Activated CD4-positive, alpha-beta memory T cell treated with anti-CD3 and anti-CD28 coated beads, Interleukin-2, amount 10 ng/mL, durations not matched to agents 7 days and 5 days (primary cell): ENCODE results near the gene LSMEM2. TPM values are rescaled to one million over a fixed set of nuclear protein-coding genes. Genes with fewer than 3 reads are reported as not detected.
A peak's percentile ranks its signal among the peaks of the same experiment; 100 is the strongest.

ENCODE experiments used
- CTCF ChIA-PET: fragments of 350-600 bp; sonication (Branson Sonifier 250); formaldehyde crosslinking; loops from one replicate; lab custom pipeline; 2021; ENCODE audit warnings: antibody characterized with exemption, inconsistent platforms; lab: Charles Lee
- POLR2A ChIA-PET: fragments of 350-600 bp; sonication (Branson Sonifier 250); formaldehyde crosslinking; loops from one replicate; lab custom pipeline; 2021; ENCODE audit warnings: antibody characterized with exemption; lab: Charles Lee
- DNase-seq: peaks from one replicate; pipeline ENCODE4 v3.0.0-alpha.2; 2020
- H3K27ac Mint-ChIP-seq: one replicate; pipeline ENCODE4 v1.8.0; 2021; ENCODE audit warnings: mild to moderate bottlenecking, mixed read lengths
- H3K27me3 Mint-ChIP-seq: one replicate; pipeline ENCODE4 v1.8.0; 2021; ENCODE audit warnings: mixed read lengths
- H3K36me3 Mint-ChIP-seq: one replicate; pipeline ENCODE4 v1.8.0; 2021; ENCODE audit warnings: low read depth, mixed read lengths
- H3K4me1 Mint-ChIP-seq: one replicate; pipeline ENCODE4 v1.8.0; 2021; ENCODE audit warnings: mixed read lengths
- H3K4me3 Mint-ChIP-seq: one replicate; pipeline ENCODE4 v1.8.0; 2021; ENCODE audit warnings: mild to moderate bottlenecking, mixed read lengths
- H3K9me3 Mint-ChIP-seq: one replicate; pipeline ENCODE4 v1.8.0; 2021; ENCODE audit warnings: mixed read lengths
- total RNA-seq, 2 experiments: library from RNA; stranded (reverse); gene quantifications; one replicate each; pipeline ENCODE4 v1.2.3, GENCODE V29; 2021

LSMEM2 gene
- total RNA-seq, 2 experiments from 2014 or later = not detected

- Mint-ChIP-seq H3K27me3 (no peaks in the 10 kb centered on the region), H3K4me1 (peaks cover 31% of the 10 kb centered on the region), H3K9me3 (no peaks in the 10 kb centered on the region), H3K36me3 (peaks cover 22% of the 10 kb centered on the region), H3K27ac (no peak overlapping the region), H3K4me3 (no peak overlapping the region)
- ChIA-PET CTCF (interaction anchor here (1.5 to 6.7 kb wide), 6 partner anchors 10 to 131 kb away, joined by 7 to 82 read pairs (median 10); partner anchors contain the start of genes HYAL1, HYAL3, IFRD2 and NAA80), POLR2A (interaction anchor here (31.7 kb wide), 1 partner anchor 17 kb away, joined by 704 read pairs; the partner anchor contains the start of genes CYB561D2, NPRL2, RASSF1 and TUSC2)
- DNase-seq = no peak
These were observed 46.8 kb downstream of the LSMEM2 start for GRCh38 chr3:50325497-50326181.

DNA sequence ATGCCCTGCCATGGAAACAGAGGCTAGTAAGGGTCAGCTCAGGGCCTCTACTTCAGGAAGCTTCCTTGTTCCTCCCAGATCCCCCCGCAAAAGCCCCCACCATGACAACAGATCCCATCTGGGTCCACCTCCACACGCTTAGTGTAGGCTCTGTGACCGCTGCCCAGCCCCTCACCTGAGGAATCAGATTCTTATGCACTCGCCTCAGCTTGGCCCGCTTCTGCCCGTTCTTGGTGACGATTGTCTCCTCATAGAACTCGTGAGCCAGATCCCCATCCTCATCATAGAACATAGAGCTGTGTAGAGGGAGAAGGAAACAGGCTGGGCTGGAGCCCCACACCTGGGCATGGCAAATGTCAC lies 47.3 kb downstream of the LSMEM2 start:
- DNase-seq = no peak
- Mint-ChIP-seq H3K27ac (no peak overlapping the region), H3K9me3 (no peaks in the 10 kb centered on the region), H3K4me1 (peaks cover 35% of the 10 kb centered on the region), H3K27me3 (no peaks in the 10 kb centered on the region), H3K4me3 (peak overlapping the region; percentile 13), H3K36me3 (peaks cover 27% of the 10 kb centered on the region)
- ChIA-PET POLR2A (interaction anchor here (31.7 kb wide), 1 partner anchor 16 kb away, joined by 704 read pairs; the partner anchor contains the start of genes CYB561D2, NPRL2, RASSF1 and TUSC2), CTCF (interaction anchor here (2.9 to 6.7 kb wide), 2 partner anchors 11 to 27 kb away, joined by 23 to 82 read pairs; partner anchors contain the start of genes HYAL3 and NAA80)

- Mint-ChIP-seq H3K9me3 (no peaks in the 10 kb centered on the region), H3K27me3 (no peaks in the 10 kb centered on the region), H3K4me1 (peaks cover 39% of the 10 kb centered on the region), H3K36me3 (peaks cover 31% of the 10 kb centered on the region), H3K4me3 (peak overlapping the region; percentile 93), H3K27ac (peak overlapping the region; percentile 26)
- ChIA-PET POLR2A (interaction anchor here (1.1 to 32.1 kb wide), 7 partner anchors 1 to 100 kb away, joined by 4 to 704 read pairs (median 22); partner anchors contain the start of genes CYB561D2, HYAL2, HYAL3 and IFRD2), CTCF (interaction anchor here (0.6 to 2.9 kb wide), 3 partner anchors 10 to 20 kb away, joined by 3 to 23 read pairs (median 4); no protein-coding TSS in a partner anchor)
- no peak for DNase-seq
These were observed 48.2 kb downstream of the LSMEM2 start for GRCh38 chr3:50327129-50327528.

DNA sequence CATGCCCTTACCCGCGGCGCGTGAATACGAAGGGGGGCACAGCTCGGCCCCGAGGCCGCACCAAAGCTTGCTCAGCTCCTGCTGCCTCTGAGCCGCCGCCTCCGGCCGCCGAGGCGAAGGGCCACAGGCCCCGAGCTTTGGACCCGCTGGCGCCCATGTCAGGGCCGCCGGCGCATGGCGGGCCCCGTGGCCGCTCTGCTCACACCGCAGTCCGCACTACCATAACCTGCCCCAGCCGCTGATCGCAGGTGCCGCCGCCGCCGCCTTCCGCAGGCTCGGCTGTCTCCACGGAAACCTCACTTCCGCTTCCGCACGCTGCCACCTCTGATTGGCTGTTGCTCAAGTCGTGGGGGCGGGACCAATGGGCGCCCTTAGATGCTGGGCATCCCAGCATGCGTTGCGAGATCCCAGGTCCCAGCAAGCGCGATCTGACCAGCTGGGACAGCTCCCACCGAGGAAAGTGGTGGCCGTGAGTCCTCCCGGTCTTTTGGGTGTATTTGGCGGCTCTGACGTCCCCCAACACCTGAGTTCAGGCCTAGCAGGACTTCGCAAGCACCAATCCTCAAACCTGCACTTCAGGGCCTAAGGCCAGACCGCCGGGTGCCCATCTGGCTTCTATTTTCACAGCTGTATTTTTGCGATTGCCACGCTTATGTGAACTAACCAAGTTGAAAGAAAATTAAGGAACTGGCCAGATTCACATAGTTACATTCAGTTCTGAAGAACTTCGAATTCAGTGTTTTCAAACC lies 49.2 kb downstream of the LSMEM2 start, which contains the start of gene TUSC2:
TSS of gene TUSC2 (minus strand) at position 281 of the 749 bp plus-strand sequence. CDS start at position 157, 124 bp downstream.
- Mint-ChIP-seq H3K9me3 (no peaks in the 10 kb centered on the region), H3K27me3 (no peaks in the 10 kb centered on the region), H3K27ac (peak within 1 kb of the TSS; percentile 79), H3K36me3 (peaks cover 39% of the 10 kb centered on the region), H3K4me3 (peak within 1 kb of the TSS; percentile 93), H3K4me1 (peaks cover 46% of the 10 kb centered on the region)
- CTCF ChIA-PET = interaction anchor here (0.7 to 2.9 kb wide), 6 partner anchors 9 to 81 kb away, joined by 3 to 23 read pairs (median 4); partner anchors contain the start of gene RASSF1
- POLR2A ChIA-PET = interaction anchor here (0.9 to 32.1 kb wide), 10 partner anchors 0 to 241 kb away, joined by 3 to 704 read pairs (median 7); partner anchors contain the start of genes CYB561D2, GNAI2, HEMK1 and HYAL2
- peak; percentile 97 for DNase-seq

GRCh38 chr3:50330330-50330729 lies 51.4 kb downstream of the LSMEM2 start:
- no peak overlapping the region for H3K4me3 Mint-ChIP-seq
- H3K4me1 Mint-ChIP-seq = peaks cover 58% of the 10 kb centered on the region
- no peak for DNase-seq
- H3K36me3 Mint-ChIP-seq = peaks cover 58% of the 10 kb centered on the region
- ChIA-PET CTCF (interaction anchor here (0.6 kb wide), 1 partner anchor 16 kb away, joined by 3 read pairs; no protein-coding TSS in a partner anchor), POLR2A (interaction anchor here (1.0 to 32.1 kb wide), 4 partner anchors 2 to 31 kb away, joined by 3 to 704 read pairs (median 354); partner anchors contain the start of genes CYB561D2, HYAL2, HYAL3 and NAA80)
- H3K27ac Mint-ChIP-seq = no peak overlapping the region
- H3K27me3 Mint-ChIP-seq = no peaks in the 10 kb centered on the region
- no peaks in the 10 kb centered on the region for H3K9me3 Mint-ChIP-seq

DNA sequence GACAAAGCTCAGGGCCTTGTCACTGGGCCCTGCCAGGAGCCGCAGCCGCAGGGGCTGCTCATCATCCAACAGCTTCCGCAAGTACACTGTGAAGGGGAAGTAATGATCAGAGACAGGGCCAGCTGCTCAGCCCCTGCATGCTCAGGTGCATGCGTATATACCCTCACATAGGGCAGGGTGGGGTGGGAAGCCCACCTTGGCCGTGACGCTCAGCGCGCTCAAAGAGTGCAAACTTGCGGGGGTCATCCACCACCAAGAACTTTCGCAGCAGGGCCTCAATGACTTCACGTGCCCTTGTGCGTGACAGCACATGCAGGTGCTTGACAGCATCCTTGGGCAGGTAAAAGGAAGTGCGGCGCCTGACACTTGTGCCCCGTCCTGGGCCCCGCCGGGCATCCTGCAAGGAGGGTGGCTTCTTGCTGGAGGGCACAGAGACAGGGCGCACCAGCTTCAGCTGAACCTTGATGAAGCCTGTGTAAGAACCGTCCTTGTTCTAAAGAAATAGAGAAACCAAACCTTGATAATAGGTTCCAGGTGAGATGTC lies 52.5 kb downstream of the LSMEM2 start:
- H3K4me3 Mint-ChIP-seq = no peak overlapping the region
- POLR2A ChIA-PET = interaction anchor here (1.7 to 32.1 kb wide), 4 partner anchors 3 to 39 kb away, joined by 7 to 704 read pairs (median 427); partner anchors contain the start of genes CYB561D2, HYAL2, HYAL3 and IFRD2
- peaks cover 69% of the 10 kb centered on the region for H3K36me3 Mint-ChIP-seq

GRCh38 chr3:50333744-50334328 lies 54.9 kb downstream of the LSMEM2 start:
- H3K9me3 Mint-ChIP-seq = no peaks in the 10 kb centered on the region

More for the DNA sequence above, 52.5 kb downstream of the LSMEM2 start:
- DNase-seq = no peak
- no peaks in the 10 kb centered on the region for H3K27me3 Mint-ChIP-seq
- CTCF ChIA-PET = interaction anchor here (0.6 to 7.5 kb wide), 4 partner anchors 9 to 39 kb away, joined by 3 to 61 read pairs (median 4); partner anchors contain the start of genes HYAL2, HYAL3, IFRD2 and NAA80
- H3K4me1 Mint-ChIP-seq = peaks cover 66% of the 10 kb centered on the region
- no peak overlapping the region for H3K27ac Mint-ChIP-seq
- no peaks in the 10 kb centered on the region for H3K9me3 Mint-ChIP-seq

DNA sequence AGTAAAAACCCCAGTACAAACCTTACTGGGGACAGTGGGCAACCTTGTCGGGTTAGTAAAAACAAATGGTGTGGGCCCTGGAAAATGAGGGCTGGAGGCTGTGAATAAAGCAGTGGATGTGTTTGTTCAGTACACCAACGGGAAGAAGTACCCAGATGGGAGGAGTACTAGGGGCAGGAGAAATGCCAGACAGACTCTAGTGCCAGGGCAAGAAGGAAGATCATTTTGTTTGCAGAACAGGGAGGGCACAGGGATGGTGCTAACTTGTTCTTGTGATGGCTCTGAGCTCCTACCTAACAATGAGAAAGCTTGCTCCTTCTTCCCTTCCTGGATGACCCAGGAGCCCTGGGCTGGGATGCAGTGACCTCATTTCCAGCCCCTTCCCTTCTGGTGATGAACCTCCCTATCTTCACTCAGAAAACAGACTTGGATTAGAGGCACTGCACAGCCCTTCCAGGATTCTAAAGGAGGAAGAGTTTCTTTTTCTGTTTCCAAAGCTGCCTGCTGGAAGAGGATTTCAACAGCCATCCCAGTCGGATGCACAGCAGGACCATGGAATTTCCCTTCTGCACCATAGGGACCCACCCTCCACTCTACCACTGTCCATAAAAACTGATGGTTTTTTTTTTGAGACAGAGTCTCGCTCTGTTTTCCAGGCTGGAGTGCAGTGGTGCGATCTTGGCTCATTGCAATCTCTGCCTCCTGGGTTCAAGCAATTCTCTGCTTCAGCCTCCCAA lies 55.6 kb downstream of the LSMEM2 start:
- DNase-seq = no peak
- ChIA-PET CTCF (interaction anchor here (0.8 to 7.5 kb wide), 2 partner anchors 12 to 42 kb away, joined by 4 to 61 read pairs; partner anchors contain the start of genes HYAL2 and IFRD2), POLR2A (interaction anchor here (1.4 to 32.1 kb wide), 6 partner anchors 6 to 272 kb away, joined by 3 to 704 read pairs (median 295); partner anchors contain the start of genes C3orf18, CISH, CYB561D2 and GNAI2)
- Mint-ChIP-seq H3K36me3 (peaks cover 86% of the 10 kb centered on the region), H3K4me3 (peak overlapping the region; percentile 51), H3K27ac (peak overlapping the region; percentile 86), H3K4me1 (peaks cover 59% of the 10 kb centered on the region), H3K9me3 (no peaks in the 10 kb centered on the region), H3K27me3 (no peaks in the 10 kb centered on the region)

More at GRCh38 chr3:50333744-50334328, 54.9 kb downstream of the LSMEM2 start:
- H3K27ac Mint-ChIP-seq = peak overlapping the region; percentile 86
- POLR2A ChIA-PET = interaction anchor here (1.4 to 32.1 kb wide), 6 partner anchors 6 to 273 kb away, joined by 3 to 704 read pairs (median 295); partner anchors contain the start of genes C3orf18, CISH, CYB561D2 and GNAI2
- H3K4me1 Mint-ChIP-seq = peaks cover 56% of the 10 kb centered on the region
- no peaks in the 10 kb centered on the region for H3K27me3 Mint-ChIP-seq
- peaks cover 83% of the 10 kb centered on the region for H3K36me3 Mint-ChIP-seq
- CTCF ChIA-PET = interaction anchor here (7.5 kb wide), 1 partner anchor 11 kb away, joined by 61 read pairs; the partner anchor contains the start of gene HYAL2
- DNase-seq = no peak
- peak overlapping the region; percentile 51 for H3K4me3 Mint-ChIP-seq

DNA sequence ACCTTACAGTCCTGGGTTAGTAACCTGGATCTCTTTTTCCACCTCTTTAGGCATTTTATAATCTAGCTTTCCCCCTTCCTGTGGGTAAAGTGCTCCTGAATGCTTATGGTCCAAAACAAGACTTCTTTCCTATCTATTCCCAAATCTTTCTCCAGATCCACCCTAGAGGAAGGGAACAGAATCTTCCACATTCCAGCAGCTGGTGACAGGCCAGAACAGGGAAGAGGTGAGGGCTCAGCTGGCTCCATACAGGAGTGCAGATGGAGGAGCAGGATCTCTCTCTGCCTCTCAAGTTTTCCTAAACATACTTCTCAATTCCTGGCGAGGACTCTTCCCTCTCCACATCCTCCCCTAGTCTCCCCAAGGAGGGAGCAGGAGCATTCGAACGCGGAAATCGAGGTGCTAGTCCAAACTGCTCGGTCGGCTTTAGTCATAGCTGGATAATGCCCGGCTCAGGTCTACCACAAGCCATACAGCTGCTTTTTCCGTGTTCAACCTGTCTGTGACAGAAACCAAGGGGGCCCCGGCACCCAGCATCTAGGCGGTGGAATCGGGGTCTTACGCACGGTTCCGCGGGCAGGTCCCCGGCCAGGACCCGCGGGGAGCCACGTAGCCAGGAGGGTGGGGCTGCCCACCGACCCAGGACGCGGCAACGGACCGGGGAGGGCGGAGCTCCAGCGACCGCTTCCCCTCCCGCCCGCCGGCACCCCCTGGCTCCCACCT lies 57.7 kb downstream of the LSMEM2 start:
- H3K9me3 Mint-ChIP-seq = no peaks in the 10 kb centered on the region
- H3K4me1 Mint-ChIP-seq = peaks cover 61% of the 10 kb centered on the region
- no peaks in the 10 kb centered on the region for H3K27me3 Mint-ChIP-seq
- DNase-seq = no peak
- peak overlapping the region; percentile 94 for H3K27ac Mint-ChIP-seq
- CTCF ChIA-PET = interaction anchor here (0.9 to 7.5 kb wide), 18 partner anchors 9 to 276 kb away, joined by 3 to 65 read pairs (median 4); partner anchors contain the start of genes CISH, CYB561D2, GNAI2 and HYAL1
- POLR2A ChIA-PET = interaction anchor here (0.6 to 32.1 kb wide), 27 partner anchors 6 to 1163 kb away, joined by 3 to 704 read pairs (median 5); partner anchors contain the start of genes C3orf18, CISH, CYB561D2 and DCAF1
- peaks cover 78% of the 10 kb centered on the region for H3K36me3 Mint-ChIP-seq
- H3K4me3 Mint-ChIP-seq = peak overlapping the region; percentile 85
